Fibroblast of peridontal ligament (primary cell): Measurements from ENCODE around the gene ZNF487.

Experiments
- DNase-seq: peaks from one replicate; pipeline ENCODE4 v3.0.0-alpha.2; 2010; ENCODE audit errors: extremely low read depth

The ZNF487 gene

DNA sequence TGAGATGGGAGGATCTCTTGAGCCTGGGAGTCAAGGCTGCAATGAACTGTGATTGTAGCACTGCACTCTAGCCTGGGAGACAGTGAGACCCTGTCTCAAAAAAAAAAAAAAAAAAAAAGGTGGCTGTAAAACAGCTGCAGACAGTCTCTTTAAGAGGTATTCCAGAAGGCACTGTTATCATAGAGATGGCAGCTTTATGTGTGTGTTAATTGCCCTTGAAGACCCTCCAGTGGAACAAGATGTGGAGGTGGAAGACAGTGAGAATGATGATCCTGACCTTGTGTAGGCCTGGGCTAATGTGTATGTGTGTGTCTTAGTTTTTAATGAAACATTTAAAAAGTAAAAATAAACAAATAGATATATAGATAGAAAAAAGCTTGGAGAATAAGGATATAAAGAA lies 66.0 kb downstream of the ZNF487 start:
- DNase-seq = no peak

DNA sequence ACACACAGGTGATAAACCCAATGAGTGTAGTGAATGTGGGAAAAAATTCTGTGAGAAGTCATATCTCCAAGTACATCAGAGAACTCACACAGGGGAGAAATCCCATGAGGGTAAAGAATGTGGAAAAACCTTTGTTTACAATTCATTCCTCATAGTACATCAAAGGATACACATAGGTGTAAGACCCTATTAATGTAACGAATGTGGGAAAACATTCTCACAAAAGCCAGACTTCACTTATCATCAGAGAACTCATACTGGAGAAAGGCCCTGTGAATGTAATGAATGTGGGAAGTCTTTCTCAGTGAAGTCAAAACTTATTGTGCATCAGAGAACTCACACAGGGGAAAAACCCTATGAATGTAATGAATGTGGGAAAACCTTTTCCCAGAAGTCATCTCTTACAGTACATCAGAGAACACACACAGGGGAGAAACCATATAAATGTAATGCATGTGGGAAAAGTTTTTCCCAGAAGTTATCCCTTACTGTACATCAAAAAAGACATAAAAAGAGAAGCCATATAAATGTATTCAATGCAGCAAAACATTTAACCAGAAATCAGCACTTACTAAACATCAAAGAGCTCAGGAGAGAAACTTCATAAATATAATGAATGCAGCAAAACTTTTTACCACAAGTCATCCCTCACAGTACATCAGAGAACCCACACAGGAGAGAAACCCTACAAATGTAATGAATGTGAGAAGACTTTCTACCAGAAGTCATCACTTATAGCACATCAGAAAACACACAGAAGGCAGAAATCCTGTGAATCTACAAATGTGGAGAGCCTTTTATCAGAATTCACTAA lies 87.7 kb downstream of the ZNF487 start:
- DNase-seq = no peak
